ENCODE measurements around the gene AJAP1.

Gene AJAP1

GRCh38 chr1:4700801-4701200, 46.4 kb downstream of the AJAP1 start:
- no peak overlapping the region for H3K4me3 ChIP-seq (ENCODE audit: control insufficient read depth, low read depth, low read length)
- no peak for TF ChIP-seq CTCF (conservative IDR thresholded peaks at IDR 0.05; ENCODE audit: control insufficient read depth, insufficient read depth, low read depth, low read length)
- DNase-seq (ENCODE audit: low read depth) = no peak

GRCh38 chr1:4701276-4701675, 46.9 kb downstream of the AJAP1 start:
- no peak overlapping the region for H3K4me3 ChIP-seq (ENCODE audit: control insufficient read depth, low read depth, low read length)
- no peak for TF ChIP-seq CTCF (conservative IDR thresholded peaks at IDR 0.05; ENCODE audit: control insufficient read depth, insufficient read depth, low read depth, low read length)
- no peak for DNase-seq (ENCODE audit: low read depth)

GRCh38 chr1:4702464-4702863, 48.1 kb downstream of the AJAP1 start:
- H3K4me3 ChIP-seq (ENCODE audit: control insufficient read depth, low read depth, low read length) = no peak overlapping the region
- no peak for TF ChIP-seq CTCF (conservative IDR thresholded peaks at IDR 0.05; ENCODE audit: control insufficient read depth, insufficient read depth, low read depth, low read length)
- DNase-seq (ENCODE audit: low read depth) = no peak

- peak; percentile 58 for DNase-seq (ENCODE audit: low read depth)
- no peak overlapping the region for H3K4me3 ChIP-seq (ENCODE audit: control insufficient read depth, low read depth, low read length)
- no peak for TF ChIP-seq CTCF (conservative IDR thresholded peaks at IDR 0.05; ENCODE audit: control insufficient read depth, insufficient read depth, low read depth, low read length)
Observed at GRCh38 chr1:4702932-4703331, 48.5 kb downstream of the AJAP1 start.

GRCh38 chr1:4703646-4704045, 49.2 kb downstream of the AJAP1 start:
- DNase-seq (ENCODE audit: low read depth) = no peak
- H3K4me3 ChIP-seq (ENCODE audit: control insufficient read depth, low read depth, low read length) = no peak overlapping the region
- no peak for TF ChIP-seq CTCF (conservative IDR thresholded peaks at IDR 0.05; ENCODE audit: control insufficient read depth, insufficient read depth, low read depth, low read length)

GRCh38 chr1:4708840-4709507, 54.6 kb downstream of the AJAP1 start:
- no peak for TF ChIP-seq CTCF (conservative IDR thresholded peaks at IDR 0.05; ENCODE audit: control insufficient read depth, insufficient read depth, low read depth, low read length)
- no peak overlapping the region for H3K4me3 ChIP-seq (ENCODE audit: control insufficient read depth, low read depth, low read length)
- no peak for DNase-seq (ENCODE audit: low read depth)

- no peak overlapping the region for H3K4me3 ChIP-seq (ENCODE audit: control insufficient read depth, low read depth, low read length)
- no peak for DNase-seq (ENCODE audit: low read depth)
- no peak for TF ChIP-seq CTCF (conservative IDR thresholded peaks at IDR 0.05; ENCODE audit: control insufficient read depth, insufficient read depth, low read depth, low read length)
Observed at GRCh38 chr1:4709641-4710040, 55.2 kb downstream of the AJAP1 start.

Data from fibroblast of mammary gland (primary cell).